HG02571 (cell line): ENCODE data around the gene SLC24A3.

Source experiments
- ATAC-seq: cut with Tn5 transposase; IDR thresholded peaks from one replicate; pipeline ENCODE4 v1.9.1; 2021; ENCODE audit warnings: mild to moderate bottlenecking, moderate library complexity; ENCODE audit not compliant: unreplicated experiment

The SLC24A3 gene

DNA sequence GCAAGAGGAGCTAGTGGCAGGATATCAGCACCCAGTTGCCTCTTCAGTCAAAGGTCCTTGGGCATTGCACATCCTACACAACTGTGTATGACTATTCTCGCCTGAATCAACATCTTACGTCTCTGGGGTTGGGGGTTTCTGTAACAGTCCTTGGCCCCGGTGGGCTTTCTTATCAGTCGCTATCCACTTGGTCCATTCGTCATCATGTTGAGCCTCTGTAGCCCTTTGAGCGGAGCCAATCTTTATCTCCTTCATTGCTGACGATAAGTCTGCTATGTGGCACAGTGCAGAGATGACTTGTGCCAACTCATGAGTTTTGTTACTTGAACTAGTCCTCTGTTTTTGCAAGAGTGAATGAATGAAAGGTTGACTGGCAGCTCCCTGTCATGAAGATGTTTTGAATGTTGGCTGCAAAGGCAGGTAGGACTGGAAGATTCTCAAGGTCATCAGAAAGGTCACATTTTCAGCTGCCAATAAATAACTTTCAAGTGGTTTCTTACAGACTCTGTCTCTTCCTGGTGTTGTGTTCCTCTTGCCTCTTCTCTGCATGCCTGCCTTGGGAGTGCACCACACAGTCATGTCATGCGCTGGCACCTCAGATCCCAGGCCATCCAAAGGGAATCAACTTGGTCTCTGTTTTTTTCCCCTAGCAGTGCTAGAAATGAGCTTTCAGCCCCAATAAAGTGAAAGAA, 238.9 kb downstream of the SLC24A3 start:
- no peak for ATAC-seq

GRCh38 chr20:19451923-19452295, 239.5 kb downstream of the SLC24A3 start:
- ATAC-seq: no peak

- ATAC-seq: no peak
These were observed 241.0 kb downstream of the SLC24A3 start for GRCh38 chr20:19453410-19453809.

GRCh38 chr20:19453862-19454261, 241.4 kb downstream of the SLC24A3 start:
- no peak for ATAC-seq

DNA sequence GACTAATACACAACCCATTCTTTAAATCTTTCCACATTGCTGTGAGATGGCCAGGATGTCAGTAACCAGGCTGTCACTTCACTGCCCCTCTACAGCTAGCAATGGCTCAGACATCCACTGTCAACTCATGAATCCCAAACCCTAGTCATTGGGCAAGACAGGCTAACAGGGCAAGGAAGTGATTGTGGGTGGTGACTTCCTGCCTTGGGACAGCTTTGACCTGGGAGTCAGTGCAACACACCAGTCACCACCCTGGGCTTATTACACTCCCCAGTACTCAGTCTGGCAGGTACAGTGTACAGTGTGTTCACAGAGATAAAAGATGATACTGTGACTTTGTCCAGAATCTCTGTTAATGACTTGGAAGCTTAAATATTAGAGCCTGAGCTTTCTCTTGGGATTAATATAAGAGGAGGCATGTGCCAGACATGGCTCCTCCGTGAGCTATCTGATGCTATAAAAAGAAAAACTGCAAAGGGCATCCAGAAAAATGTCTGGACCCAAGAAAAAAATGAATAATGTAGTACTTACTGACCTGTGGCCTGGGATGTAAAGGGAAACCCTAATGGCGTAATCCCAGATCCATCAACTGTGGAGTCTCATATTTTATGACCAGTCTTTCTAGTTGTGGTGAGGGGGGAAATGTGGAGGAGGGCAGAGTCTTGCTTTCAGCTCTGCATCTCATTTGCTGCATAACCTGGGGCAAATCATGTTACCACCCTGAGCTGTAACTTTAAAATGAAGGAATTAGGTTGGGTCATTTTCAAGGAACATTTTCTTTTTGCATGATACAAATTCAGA, 244.4 kb downstream of the SLC24A3 start:
- ATAC-seq: no peak

DNA sequence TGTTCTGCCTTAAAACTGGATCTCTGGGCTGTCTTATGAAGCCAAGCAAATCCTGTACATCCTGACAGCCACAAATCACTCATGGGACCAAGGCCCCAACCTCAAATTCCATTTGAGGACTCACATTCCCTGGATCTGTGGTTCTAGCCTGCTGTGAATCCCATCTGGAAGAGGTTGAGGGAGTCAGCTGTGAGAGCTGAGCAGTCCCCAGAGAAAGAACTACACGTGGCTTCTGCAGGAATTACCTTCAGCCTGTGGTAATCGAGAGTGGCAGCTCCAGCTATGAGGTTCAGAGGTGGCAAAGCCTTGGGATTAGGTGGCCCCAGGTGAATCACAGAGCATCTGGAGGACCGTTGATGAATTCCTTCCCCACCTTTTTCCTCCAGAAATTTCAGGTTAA, 245.2 kb downstream of the SLC24A3 start:
- no peak for ATAC-seq

- ATAC-seq: no peak
These were observed 247.9 kb downstream of the SLC24A3 start for GRCh38 chr20:19460386-19460785.

- ATAC-seq: no peak
These were observed 250.0 kb downstream of the SLC24A3 start for GRCh38 chr20:19462491-19462890.

- no peak for ATAC-seq
These were observed 251.2 kb downstream of the SLC24A3 start for GRCh38 chr20:19463597-19463996.

GRCh38 chr20:19465536-19465935, 253.1 kb downstream of the SLC24A3 start:
- ATAC-seq: no peak

GRCh38 chr20:19466206-19466928, 253.9 kb downstream of the SLC24A3 start:
- no peak for ATAC-seq

DNA sequence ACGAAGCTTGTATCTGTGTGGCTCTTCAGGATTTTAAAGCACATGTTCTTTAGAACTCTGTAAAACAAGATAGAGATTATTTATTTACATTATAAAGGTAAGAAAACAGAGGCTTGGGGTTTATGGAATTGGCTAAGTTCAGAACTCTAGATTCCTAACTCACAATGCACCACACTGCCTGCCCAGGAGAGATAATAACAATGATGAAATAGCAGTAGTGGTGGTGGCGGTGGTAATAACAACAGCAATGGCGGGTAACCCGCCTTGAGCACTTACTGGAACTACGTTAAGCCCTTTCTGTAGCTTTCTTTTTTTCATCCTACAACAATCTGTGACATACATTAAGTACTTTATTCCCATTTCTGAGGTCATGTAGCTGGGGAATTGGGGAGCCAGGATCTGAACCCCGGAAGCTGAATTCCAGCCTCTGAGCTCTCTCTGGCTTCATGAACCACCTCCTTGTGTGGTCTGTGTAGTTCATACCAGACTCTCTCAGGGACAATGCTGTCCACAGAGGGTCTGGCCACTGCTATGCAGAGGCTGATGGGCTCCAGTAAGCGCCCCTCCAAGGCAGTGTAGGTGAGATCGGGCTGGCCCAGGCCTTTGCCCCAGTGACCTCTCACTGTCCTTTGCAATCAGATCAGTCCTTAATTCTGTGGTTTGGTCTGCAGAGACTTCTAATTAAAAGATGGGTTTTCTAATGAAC, 260.9 kb downstream of the SLC24A3 start:
- ATAC-seq: no peak

- no peak for ATAC-seq
These were observed 261.5 kb downstream of the SLC24A3 start for GRCh38 chr20:19473922-19474286.

DNA sequence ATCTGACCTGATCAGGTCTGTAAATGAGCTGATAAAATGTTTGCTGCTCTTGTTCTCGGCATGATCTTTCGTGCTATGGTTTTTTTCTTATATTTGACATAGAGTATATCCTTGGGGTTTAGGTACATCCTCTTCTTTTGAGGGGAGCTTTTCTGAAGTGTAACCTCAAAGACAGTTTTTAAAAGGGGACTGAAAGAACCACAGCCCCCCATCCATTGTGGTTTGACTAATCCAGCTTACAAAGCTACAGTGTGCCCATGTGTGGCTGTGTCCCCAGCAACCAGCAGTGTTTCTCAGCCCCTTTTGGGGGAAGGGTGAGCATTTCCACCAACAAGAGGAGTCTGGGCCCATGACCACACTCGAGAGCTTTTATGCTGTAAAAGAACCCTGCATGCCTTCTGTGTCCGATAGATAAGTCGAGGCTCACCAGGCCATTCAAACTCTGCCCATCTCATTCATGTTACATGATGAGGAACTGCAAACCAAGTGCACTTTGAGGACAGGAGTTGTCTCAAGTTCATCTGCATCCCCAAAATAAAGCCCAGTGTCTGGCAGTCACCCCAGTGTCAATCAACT, 266.0 kb downstream of the SLC24A3 start:
- ATAC-seq: no peak

DNA sequence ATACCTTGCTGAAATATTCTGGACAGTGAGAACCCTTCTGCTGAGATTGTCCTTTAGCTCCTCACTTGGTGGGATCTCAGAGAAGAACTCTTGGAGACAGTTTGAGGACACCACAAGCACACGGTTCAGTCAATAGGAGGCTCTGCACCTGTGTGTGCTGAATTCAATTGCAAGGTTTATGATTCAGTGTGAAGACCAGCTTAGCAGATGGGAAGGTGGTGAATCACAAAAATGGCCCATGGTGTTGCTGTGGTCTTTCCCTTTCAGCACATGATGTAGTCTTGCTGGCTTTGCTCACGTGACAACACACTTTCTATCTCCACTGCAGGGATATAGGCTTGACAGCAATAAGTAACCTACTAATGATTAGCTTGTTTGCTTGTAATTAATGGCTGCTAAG, 270.3 kb downstream of the SLC24A3 start:
- ATAC-seq: no peak

- no peak for ATAC-seq
These were observed 270.9 kb downstream of the SLC24A3 start for GRCh38 chr20:19483309-19483708.

- ATAC-seq: no peak
These were observed 274.0 kb downstream of the SLC24A3 start for GRCh38 chr20:19486446-19486845.

- ATAC-seq: no peak
These were observed 275.0 kb downstream of the SLC24A3 start for GRCh38 chr20:19487420-19487819.

- ATAC-seq: no peak
These were observed 278.8 kb downstream of the SLC24A3 start for GRCh38 chr20:19491241-19491640.

DNA sequence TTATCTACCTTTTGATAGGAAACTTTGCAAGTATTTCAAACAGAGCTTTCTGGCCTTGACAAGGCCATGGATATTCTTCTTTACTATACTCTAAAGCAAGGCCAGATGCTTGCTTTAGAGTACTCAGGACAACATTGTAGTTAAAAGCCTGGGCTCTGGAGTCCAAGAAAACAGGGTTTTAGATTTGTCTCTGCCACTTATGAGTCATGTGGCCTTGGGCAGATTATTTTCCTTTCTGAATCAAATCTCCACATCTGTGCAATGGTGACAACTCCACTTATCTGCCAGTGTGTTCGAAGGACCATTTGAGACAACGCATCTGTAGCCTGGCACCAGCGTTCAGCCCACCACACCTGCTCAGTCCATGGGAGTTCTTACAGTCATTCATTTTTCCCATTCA, 279.7 kb downstream of the SLC24A3 start:
- ATAC-seq: no peak
